Astrocyte (in vitro differentiated cells and primary cell): ENCODE data around the gene YEATS4. TPM values are rescaled to one million over a fixed set of nuclear protein-coding genes. Genes with fewer than 3 reads are reported as not detected.

Experiments used
- DNase-seq: peaks from one replicate; pipeline ENCODE4 v3.0.0-alpha.2; 2010; ENCODE audit warnings: low read depth
- FAIRE-seq: peaks from 2 replicates; lab custom pipeline; 2011; peaks lifted over from hg19 to GRCh38; lab: Jason Lieb, UNC
- H2AFZ ChIP-seq: 2 replicates; pipeline ENCODE4 v1.6.0; 2012; ENCODE audit warnings: low read depth, low read length, inconsistent platforms
- H3K27ac ChIP-seq: 2 replicates; pipeline ENCODE4 v1.5.1; 2011; ENCODE audit warnings: low read depth, low read length, inconsistent platforms
- H3K27me3 ChIP-seq: 2 replicates; pipeline ENCODE4 v1.6.0; 2011; ENCODE audit warnings: low read length, inconsistent platforms; ENCODE audit not compliant: insufficient read depth
- H3K36me3 ChIP-seq: 2 replicates; pipeline ENCODE4 v1.5.1; 2011; ENCODE audit warnings: low read length, inconsistent platforms; ENCODE audit not compliant: insufficient read depth
- H3K4me1 ChIP-seq: 2 replicates; pipeline ENCODE4 v1.5.1; 2011; ENCODE audit warnings: low read length, inconsistent platforms; ENCODE audit not compliant: insufficient read depth
- H3K4me2 ChIP-seq: 2 replicates; pipeline ENCODE4 v1.6.0; 2012; ENCODE audit warnings: low read length, inconsistent platforms
- H3K4me3 ChIP-seq: 2 replicates; pipeline ENCODE4 v1.5.1; 2011; ENCODE audit warnings: low read depth, mild to moderate bottlenecking, low read length, inconsistent platforms; ENCODE audit not compliant: insufficient read depth
- H3K79me2 ChIP-seq: 2 replicates; pipeline ENCODE4 v1.6.0; 2012; ENCODE audit warnings: mild to moderate bottlenecking, low read length, inconsistent platforms; ENCODE audit not compliant: insufficient read depth
- H3K9ac ChIP-seq: 2 replicates; pipeline ENCODE4 v1.6.0; 2012; ENCODE audit warnings: mild to moderate bottlenecking, low read length, inconsistent platforms
- H3K9me3 ChIP-seq: 2 replicates; pipeline ENCODE4 v1.5.1; 2012; ENCODE audit warnings: low read depth, mild to moderate bottlenecking, low read length, inconsistent platforms; ENCODE audit not compliant: insufficient read depth
- H4K20me1 ChIP-seq: 2 replicates; pipeline ENCODE4 v1.6.0; 2012; ENCODE audit warnings: low read length, inconsistent platforms; ENCODE audit not compliant: insufficient read depth
- H3K27ac Mint-ChIP-seq: one replicate; pipeline ENCODE4 v1.8.0; 2021; ENCODE audit warnings: mild to moderate bottlenecking, mixed read lengths; ENCODE audit not compliant: unreplicated experiment
- H3K27me3 Mint-ChIP-seq: one replicate; pipeline ENCODE4 v1.8.0; 2021; ENCODE audit warnings: low read depth, mixed read lengths; ENCODE audit not compliant: unreplicated experiment
- H3K36me3 Mint-ChIP-seq: one replicate; pipeline ENCODE4 v1.8.0; 2021; ENCODE audit warnings: low read depth, mixed read lengths; ENCODE audit not compliant: unreplicated experiment
- H3K4me1 Mint-ChIP-seq: one replicate; pipeline ENCODE4 v1.8.0; 2021; ENCODE audit warnings: low read depth, mixed read lengths; ENCODE audit not compliant: unreplicated experiment
- H3K4me3 Mint-ChIP-seq: one replicate; pipeline ENCODE4 v1.8.0; 2021; ENCODE audit warnings: mild to moderate bottlenecking, moderate library complexity, mixed read lengths; ENCODE audit not compliant: unreplicated experiment
- H3K9me3 Mint-ChIP-seq: one replicate; pipeline ENCODE4 v1.8.0; 2021; ENCODE audit warnings: mild to moderate bottlenecking, mixed read lengths; ENCODE audit not compliant: unreplicated experiment
- CTCF ChIP-seq: IDR thresholded peaks from 2 replicates; pipeline ENCODE4 v1.5.1; 2011; ENCODE audit warnings: low read depth, mild to moderate bottlenecking, inconsistent platforms, low read length, moderate library complexity; ENCODE audit not compliant: insufficient read depth
- EZH2 ChIP-seq: IDR thresholded peaks from 2 replicates; pipeline ENCODE4 v1.6.1; 2012; ENCODE audit warnings: mild to moderate bottlenecking, low read length, inconsistent platforms; ENCODE audit not compliant: insufficient read depth
- total RNA-seq: library from RNA; stranded (reverse); gene quantifications from 2 replicates; pipeline ENCODE4 v1.2.1, GENCODE V29; 2021

The YEATS4 gene
- total RNA-seq, 1 donor from 2014 or later, result 11.6 TPM

- peaks cover 3% of the 10 kb centered on the region for H3K27me3 Mint-ChIP-seq
- H3K4me3 Mint-ChIP-seq, result no peak within 1 kb of the TSS
- no peak within 1 kb of the TSS for H3K9ac ChIP-seq
- H3K4me3 ChIP-seq, result no peak within 1 kb of the TSS
- H3K4me1 Mint-ChIP-seq, result peaks cover 3% of the 10 kb centered on the region
- H3K27ac ChIP-seq, result no peak within 1 kb of the TSS
- H3K4me2 ChIP-seq, result no peak within 1 kb of the TSS
- no peak within 1 kb of the TSS for H2AFZ ChIP-seq
- no peaks in the 10 kb centered on the region for H3K36me3 ChIP-seq
- no peaks in the 10 kb centered on the region for H3K9me3 Mint-ChIP-seq
- H3K4me1 ChIP-seq, result no peaks in the 10 kb centered on the region
- H3K36me3 Mint-ChIP-seq, result no peaks in the 10 kb centered on the region
- H4K20me1 ChIP-seq, result no peaks in the 10 kb centered on the region
- H3K27me3 ChIP-seq, result no peaks in the 10 kb centered on the region
- H3K27ac Mint-ChIP-seq, result no peak within 1 kb of the TSS
- no peak for FAIRE-seq
- H3K79me2 ChIP-seq, result no peaks in the 10 kb centered on the region
- no peak for TF ChIP-seq CTCF
- no peak for TF ChIP-seq EZH2
- DNase-seq, result no peak
- no peaks in the 10 kb centered on the region for H3K9me3 ChIP-seq
Measured at GRCh38 chr12:69348162-69348938, 11.2 kb upstream of the YEATS4 start, which contains the start of gene LYZ. Gene LYZ, plus strand, starts transcription at chr12:69348381. Its CDS starts 28 bp downstream, at chr12:69348409.

DNA sequence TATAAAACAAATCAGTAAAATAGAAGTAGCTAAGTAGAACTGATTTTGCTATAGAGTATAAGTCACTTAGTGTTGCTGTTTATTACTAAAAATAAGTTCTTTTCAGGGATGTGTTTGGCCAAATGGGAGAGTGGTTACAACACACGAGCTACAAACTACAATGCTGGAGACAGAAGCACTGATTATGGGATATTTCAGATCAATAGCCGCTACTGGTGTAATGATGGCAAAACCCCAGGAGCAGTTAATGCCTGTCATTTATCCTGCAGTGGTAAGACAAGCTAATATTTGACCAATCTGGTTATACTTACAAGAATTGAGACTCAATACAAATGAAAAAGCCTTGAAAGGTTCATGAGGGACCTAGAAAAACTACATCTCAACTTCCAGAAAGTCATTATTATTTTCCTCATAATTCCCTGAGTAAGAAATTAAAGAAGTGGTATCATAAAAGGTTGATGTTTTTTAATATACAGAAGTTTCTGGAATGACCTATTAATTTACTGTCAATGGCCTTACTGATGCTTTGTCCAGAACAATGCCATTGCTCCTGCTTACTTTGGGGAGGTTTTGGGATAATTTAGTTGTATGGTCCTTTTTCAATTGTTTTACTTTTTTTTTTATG, 9.4 kb upstream of the YEATS4 start:
- Histone ChIP-seq H3K27me3 (no peaks in the 10 kb centered on the region), H3K4me2 (no peak overlapping the region), H2AFZ (no peak overlapping the region), H4K20me1 (no peaks in the 10 kb centered on the region), H3K36me3 (no peaks in the 10 kb centered on the region), H3K4me3 (no peak overlapping the region), H3K4me1 (no peaks in the 10 kb centered on the region), H3K9ac (no peak overlapping the region), H3K9me3 (no peaks in the 10 kb centered on the region), H3K27ac (no peak overlapping the region), H3K79me2 (no peaks in the 10 kb centered on the region)
- DNase-seq (no peak), FAIRE-seq (no peak)
- no peaks in the 10 kb centered on the region for H3K36me3 Mint-ChIP-seq
- no peak for TF ChIP-seq CTCF
- TF ChIP-seq EZH2, result no peak
- no peak overlapping the region for H3K27ac Mint-ChIP-seq
- H3K27me3 Mint-ChIP-seq, result no peaks in the 10 kb centered on the region
- H3K9me3 Mint-ChIP-seq, result no peaks in the 10 kb centered on the region
- H3K4me3 Mint-ChIP-seq, result no peak overlapping the region
- peaks cover 6% of the 10 kb centered on the region for H3K4me1 Mint-ChIP-seq
